GM18508 (cell line): Measurements from ENCODE around the gene HAUS7.

Source experiments
- ATAC-seq: cut with Tn5 transposase; IDR thresholded peaks from one replicate; pipeline ENCODE4 v1.9.1; 2021; ENCODE audit warnings: moderate number of reproducible peaks; ENCODE audit not compliant: insufficient read depth, unreplicated experiment

The HAUS7 gene

DNA sequence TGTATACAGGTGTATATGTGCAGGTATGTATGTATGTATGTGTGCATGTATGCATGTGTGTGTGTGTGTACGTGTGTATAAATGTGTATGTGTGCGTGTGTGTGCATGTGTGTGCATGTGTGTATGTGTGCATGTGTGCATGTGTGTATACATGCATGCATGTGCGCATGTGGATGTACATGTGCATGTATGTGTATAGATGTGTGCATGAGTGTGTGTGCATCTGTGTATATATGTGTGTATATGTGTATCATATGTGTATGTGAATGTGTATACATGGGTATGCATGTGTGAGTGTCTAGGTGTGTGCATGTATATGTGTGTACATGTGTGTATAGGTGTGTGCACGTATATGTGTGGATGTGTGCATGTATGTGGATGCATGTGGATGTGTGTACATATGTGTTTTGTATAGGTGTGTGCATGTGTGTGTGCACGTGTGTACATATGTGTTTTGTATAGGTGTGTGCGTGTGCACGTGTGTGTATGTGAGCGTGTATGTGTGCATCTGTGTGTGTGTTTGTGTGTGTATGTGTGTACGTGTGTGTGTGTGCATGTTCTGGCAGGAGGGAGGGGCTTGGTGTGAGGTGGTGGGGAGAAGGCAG, 30.4 kb upstream of the HAUS7 start:
- ATAC-seq: no peak

DNA sequence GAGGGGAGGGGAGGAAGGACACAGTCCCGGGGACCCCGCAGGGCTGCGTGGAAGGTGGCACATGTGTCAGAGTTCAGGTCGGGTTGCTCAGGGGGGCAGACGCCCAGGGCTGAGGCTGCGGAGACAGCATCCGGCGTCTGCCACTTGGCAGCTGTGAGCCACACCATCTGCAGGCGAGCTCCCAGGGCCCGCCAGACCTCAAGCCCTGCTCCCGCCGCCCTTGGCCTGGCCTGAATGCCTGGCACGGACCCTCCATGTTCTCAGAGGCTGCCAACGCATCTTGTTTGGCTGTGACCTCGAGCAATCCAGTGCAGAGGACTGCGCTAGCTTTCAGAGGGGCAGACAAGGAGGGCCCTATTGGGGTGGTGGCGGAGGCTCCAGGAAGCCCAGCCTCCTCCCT, 29.5 kb upstream of the HAUS7 start:
- ATAC-seq: no peak

DNA sequence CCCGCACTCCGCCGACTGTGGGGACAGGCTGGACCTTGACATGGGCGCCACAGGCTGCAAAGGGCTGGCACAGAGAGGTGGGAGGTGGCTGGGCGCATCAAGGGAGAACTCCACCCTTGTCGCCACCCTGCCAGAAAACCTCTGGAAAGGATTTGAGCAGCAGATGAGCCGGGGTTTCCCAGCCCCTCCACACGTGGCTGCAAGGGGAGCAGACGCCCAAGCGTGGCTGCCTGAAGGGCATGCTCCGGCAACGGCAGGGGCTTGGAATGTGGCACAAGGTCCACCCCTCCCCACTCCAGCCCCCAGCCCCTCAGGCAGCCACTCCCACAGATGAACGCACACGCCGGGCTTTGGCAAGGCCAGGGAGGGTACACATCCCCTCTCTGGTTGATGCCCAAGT, 29.0 kb upstream of the HAUS7 start:
- ATAC-seq: no peak

DNA sequence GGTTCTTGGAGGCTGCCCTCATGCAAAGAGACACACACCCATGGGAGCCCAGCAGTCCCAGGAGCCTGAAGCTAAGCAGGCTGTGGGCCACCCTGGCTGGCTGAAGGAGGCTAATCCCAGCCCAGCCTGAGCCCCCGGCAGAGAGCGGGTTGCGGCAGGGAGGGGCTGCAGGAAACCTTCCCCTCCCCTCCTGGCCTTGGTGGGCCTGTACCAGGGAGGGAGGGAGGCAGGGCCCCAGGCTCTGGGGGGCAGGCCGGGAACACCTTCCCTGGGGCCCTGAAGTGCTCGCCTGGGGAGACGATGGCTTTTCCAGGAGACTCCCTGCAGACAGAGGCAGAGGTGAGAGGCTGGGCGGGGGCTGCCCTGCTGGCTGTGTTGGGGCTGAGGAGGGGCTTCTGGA, 28.1 kb upstream of the HAUS7 start:
- no peak for ATAC-seq

DNA sequence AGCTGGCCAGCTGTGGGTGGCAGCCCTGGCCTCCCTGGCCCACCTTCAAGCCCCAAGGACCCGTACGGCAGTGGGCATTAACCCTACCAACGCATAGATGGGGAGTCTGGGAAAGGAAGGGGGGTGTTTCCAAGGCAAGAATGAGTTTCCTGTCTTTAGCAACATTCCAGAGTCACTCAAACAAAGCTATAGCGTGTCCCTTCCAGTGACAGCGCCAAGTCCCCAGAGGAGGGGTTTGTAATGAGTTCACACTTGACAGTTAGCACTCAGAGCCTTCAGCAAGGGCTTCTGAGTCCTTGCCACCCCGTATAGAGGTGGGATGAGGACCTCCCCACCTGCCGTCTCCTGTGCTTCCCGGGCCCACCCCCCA, 26.2 kb upstream of the HAUS7 start:
- no peak for ATAC-seq

DNA sequence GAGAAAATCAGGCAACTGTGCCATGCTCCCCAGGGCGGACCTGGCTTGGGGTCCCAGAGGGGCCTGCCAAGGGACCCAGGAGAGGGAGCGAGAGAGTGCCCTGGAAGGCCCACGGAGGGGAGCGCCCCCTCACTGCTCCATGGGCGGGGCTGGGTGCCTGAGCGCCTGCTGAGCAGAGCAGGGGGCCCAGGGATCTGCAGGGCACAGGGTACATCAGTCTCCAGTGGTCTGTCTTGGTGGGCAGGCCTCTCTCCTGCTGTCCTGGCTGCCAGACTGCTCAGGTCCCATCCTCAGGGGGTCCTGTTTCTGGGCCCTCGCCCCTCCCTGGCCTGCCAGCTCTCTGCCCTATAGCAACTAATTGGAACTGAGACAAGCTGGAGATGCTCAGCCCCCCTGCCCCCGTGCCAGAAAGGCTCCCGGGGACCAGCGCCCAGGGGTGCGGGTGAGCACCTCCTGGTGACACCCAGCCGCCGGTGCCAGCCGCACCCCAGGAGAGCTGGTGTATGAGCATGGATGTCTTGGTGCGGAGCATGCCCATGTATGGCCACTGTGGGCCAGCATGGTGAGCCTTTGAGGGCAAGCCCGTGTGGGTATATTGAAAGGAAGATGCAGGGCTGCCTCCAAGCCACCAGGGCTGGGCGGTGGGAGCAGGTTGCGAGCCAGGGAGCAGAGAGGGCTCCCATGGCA, 25.7 kb upstream of the HAUS7 start:
- no peak for ATAC-seq

DNA sequence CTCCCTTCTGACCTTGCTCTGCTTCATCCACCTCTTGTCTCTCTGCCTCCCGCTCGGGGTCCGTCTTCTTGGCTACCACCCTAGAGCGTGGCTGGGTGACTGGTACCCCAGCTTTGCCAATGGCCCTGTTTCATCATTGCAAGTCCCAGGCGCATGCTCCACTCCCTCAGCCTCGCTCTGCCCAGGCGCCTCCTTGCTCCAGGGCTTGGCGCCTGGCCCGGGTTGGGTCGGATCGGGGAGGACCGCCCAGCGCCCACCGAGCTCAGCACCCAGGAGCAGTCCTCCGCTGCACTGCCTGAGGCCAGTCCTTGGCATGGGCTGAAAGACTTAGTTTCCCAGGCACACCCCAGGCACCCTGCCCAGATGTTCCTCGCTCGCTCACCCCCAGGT, 25.0 kb upstream of the HAUS7 start:
- no peak for ATAC-seq

DNA sequence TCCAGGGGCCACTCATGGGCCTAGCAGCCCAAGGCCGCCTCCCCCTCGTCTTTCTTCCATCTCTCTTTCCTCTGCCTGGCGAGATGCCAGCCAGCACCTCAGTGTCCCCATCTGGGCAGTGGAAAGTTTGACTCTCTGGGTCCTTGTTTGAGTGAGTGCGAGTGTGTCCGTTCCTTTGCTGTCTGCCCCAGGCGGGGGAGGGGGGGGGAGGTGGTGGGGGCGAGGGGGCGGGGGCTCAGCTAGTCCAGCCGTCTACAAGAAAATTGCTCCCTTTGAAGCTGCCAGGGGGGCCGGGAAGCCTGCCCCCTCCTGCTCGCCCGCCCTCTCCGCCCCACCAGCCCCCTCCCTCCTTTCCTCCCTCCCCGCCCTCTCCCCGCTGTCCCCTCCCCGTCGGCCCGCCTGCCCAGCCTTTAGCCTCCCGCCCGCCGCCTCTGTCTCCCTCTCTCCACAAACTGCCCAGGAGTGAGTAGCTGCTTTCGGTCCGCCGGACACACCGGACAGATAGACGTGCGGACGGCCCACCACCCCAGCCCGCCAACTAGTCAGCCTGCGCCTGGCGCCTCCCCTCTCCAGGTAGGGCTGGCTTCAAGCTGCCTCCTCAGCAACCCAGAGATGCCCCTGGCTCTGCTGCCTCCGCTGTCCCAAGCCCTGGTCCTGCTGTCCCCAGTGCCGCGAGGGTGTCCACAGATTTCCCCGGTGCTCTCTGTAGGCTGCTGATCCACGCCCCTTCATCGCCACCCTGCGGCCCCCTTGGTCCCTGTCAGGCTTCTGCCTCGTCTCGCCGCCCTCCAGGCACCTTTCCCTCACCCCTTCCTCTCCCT, 24.4 kb upstream of the HAUS7 start, which contains the start of gene BGN:
Gene BGN (plus strand): TSS at position 440 of the 821 bp plus-strand sequence. CDS start 9,652 bp downstream, outside the sequence.
- no peak for ATAC-seq

DNA sequence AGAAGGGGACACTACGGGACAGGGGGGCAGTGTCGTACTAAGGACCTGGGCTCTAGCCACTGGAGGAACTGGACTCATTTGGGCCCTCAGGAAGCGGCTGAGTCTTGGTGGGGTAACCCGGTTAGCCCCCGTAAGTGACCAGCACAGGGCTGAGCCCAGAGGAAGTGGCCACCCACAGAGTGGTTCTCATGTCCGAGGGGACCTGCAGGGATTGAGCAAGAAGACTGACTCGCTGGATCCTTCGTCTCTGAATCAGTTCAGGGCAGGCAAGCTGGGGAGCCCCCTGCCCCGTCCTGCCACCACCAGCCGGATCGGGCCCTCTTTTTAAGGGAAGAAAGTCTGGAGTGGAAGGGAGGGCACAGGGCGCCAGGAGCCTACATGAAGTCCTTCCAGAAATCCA, 23.7 kb upstream of the HAUS7 start:
- ATAC-seq: no peak

DNA sequence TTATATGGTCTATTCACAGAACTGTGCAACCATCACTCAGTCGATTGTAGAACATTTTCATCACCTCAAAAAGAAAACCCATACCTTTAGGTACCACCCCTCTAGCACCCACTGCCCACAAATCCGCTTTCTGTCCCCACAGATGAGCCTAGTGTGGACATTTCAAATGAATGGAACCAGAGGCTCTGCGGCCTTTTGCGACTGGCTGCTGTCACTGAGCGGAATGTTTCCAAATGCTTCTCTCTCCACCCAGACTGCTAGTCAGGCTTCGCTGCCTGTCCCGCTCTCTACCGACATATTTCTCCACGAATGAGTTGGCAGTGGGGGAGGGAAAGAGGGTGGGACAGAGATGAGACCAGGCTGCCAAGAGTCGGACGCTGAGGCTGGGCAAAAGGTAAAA, 22.7 kb upstream of the HAUS7 start:
- ATAC-seq: no peak

DNA sequence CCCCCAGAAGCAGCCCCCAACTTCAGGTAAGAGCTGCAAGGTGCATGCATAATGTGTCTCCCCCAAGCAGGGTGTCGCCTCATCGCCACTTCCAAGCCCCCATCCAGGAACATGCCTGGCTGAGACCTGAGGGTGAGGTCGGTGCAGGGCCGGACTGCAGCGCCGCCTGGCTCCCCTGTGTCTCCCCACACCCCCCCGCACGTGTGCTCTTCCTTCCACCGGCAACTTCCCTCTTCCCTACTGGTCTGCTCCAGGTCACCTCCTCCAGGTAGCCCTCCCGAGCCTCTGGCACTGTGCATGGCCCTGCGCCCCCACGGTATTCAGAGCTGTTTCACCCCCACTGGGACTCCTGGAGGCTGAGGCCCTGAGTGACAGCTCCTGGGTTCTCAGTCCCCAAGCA, 22.2 kb upstream of the HAUS7 start:
- ATAC-seq: no peak

DNA sequence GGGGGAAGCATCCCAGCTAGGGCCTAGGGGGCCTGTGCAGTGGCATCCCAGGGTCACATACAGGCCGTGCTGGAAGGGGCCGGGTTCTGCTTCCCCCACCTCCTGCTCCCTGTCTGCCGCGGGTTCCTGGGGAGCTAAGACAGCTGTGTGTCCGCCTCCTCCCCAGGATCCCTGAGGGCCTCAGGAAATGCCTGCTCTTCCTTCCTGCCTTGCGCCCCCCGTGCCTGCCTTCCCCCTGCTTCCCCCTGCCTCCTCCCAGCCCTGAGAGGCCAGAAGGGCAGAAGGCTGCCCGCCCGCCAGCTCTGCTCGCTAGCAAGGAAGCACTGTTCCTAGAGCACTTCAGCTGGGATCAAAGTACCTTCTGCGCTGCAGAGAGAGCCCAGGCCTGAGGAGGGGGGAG, 21.5 kb upstream of the HAUS7 start:
- no peak for ATAC-seq

DNA sequence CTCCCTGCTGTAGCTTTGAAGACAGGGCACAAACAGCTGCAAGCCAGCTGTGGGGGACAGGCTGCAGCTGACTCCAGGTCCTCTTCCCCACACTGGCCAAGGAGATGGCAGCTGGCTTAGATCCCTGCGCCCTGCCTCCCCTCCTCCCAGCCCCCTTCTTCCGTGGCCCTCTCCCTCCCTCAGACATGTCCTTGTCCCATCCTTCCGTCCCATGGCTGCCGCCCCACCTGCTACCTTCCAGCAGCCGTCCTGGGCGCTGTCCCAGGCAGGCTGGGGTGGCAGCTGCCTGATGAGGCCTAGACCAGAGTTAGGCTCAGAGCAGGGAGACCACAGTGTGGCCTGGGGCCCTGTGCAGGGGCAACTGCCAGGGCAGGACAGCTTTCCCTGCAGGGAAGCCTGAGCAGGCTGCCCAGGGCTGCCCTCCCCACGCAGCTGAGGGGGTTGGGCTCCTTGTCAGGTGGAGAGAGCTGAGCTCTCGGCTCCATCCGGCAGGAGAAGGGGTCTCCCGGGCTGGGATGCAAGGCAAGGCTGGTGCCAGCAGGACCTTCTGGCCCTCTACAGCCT, 21.1 kb upstream of the HAUS7 start:
- ATAC-seq: no peak

DNA sequence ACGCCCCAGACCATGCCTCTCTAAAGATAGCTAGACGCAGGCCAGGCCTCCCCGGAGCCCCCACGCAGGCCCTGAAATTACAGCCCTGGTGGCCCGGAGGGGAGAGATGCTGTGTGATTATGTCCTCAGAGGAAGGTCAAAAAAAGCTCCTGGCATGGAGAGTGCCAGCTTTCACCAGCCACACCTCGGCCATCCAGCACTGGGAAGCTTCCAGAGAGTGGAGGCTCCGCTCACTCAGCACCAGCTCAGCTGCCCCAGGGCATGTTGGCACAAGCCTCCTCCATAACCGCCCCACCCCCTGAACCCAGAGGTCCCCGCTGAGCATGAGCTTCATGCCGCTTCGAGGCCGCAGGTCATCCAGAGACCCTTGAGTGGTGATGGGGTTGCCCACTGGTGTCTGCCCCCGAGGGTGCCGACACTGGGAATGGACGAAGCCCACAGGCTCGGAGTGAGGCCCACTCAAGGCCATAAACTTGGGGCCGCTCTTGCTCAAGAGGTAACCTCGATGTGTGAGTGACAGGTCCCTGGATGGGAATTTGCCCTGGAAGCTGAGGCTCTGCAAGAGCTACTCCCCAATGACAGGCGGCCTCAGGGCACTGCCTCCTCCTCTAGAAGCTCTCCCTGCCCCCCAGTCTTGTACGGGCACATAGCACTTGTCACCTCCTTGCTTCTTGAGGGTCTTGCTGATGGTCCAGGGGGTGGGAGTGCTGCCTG, 20.0 kb upstream of the HAUS7 start:
- ATAC-seq: no peak

DNA sequence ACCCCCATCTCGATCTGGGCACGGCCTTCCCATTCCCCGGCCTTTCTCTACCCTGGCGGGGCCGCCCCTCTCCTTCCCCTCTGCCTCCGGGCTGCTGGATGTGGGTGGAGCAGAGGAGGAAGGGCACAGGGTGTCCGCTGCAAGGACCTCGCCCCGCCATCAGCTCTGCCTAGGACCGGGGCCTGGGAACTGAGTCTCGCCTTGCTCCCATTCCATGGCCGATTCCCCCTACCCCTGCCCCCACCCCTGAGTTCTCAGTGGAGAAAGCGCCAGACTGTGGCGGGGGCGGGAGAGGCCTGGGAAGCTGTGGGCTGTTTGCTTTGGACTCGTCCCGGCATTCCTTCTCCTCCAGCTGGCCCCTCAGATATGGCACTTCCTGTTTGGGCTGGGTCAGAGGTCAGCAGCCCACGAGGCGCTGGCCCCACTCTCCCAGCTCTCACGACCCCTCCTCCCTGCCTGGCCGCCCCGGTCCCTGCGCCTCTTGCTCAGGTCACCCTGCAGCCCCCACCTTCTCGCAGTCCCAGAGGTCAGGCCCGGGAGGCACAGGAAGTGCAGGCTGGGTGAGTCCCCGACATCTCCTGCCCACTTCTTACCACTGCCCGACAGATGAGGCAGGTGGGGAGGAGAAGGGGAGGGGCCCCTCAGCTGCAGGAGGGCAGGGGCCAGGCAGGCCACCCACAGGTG, 18.0 kb upstream of the HAUS7 start:
- ATAC-seq: no peak

DNA sequence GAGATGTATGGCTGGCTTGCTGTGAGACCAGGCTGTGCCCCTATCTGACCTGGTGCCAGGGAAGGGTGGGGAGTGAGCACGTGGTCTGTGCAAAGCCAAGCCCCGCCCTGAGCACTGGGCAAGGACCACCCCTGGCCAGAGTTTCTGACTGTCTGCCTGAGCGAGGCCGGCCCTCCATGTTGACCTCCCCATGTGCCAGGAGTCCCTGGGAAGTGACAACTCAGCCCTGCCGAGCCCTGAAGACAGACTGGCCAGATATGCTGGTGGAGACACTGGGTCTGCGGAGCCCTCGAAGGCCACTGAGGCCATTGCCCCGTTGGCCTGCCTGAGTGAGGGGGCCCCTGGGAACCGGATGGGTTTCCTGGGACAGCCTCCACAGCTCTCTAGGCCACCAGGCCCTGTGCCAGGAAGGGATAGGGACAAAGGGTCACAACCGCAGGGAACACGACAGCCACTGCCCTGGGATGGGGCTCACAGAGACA, 17.3 kb upstream of the HAUS7 start:
- ATAC-seq: no peak

DNA sequence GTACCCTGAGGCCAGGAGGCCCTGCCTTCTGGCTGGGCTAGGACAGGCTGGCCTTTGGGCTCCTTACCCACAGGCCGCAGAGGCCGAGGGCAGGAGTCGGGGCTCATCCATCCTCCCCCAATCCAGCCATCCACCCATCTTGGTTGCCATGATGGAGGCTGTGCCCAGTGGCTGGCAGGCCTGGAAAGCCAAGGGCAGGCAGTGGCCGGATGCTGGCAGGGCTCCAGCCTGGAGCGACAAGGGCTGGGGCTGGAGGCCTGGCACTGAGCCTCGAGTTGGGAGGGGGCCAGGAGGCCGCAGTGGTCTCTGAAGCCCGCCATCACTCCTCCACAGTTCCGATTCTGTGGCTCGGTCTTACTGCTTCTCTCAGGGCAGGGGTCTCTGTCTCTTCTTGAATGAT, 15.8 kb upstream of the HAUS7 start:
- no peak for ATAC-seq

DNA sequence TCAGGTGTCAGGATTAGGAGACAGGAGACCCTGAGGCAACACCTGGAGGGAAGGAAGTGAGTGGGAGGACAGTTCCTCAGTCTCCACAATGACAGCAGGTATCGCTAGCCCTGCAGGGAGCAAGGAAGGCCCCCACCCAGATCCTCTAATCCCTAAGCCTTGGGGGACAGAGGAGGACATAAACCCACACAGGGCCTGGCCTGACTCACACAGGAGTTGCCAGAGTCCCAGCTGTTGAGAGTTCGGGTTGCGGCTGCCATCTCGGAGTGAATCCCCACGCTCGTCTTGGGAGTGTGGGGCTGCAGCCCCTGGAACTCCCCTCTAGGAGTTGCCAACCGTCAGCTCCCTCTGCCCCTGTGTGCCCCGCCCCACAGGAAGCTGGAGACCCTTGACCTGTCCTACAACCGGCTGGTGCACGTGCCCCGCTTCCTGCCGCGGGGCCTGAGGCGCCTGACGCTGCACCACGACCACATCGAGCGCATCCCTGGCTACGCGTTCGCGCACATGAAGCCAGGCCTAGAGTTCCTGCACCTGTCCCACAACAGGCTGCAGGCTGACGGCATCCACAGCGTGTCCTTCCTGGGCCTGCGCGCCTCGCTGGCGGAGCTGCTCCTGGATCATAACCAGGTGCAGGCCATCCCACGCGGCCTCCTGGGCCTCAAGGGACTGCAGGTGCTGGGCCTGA, 15.2 kb upstream of the HAUS7 start:
- no peak for ATAC-seq

DNA sequence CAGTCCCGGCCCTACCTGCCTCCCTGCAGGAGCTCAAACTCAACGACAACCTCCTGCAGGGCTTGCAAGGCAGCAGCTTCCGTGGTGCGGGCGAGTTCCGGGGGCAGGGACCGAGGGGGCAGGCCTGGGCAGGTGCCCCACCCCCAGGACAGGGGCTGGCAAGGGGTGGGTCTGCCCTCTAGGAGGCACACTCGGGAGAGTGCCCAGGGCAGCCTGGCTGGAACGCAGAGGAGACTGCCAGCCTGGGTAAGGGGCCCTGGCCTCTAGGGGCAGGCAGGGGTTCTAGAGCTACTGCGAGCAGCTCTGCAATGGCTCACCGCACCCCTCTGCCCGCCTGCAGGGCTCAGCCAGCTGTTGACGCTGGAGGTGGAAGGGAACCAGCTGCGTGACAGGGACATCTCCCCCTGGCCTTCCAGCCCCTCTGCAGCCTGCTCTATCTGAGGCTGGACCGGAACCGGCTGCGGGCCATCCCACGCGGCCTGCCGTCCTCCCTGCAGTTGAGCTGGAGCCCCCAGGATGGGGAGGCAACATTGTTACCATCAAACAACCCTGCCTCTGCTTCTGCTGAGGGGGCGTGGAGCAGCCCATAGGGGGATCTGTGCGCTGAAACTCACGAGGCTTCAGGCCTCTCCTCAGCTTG, 12.1 kb upstream of the HAUS7 start:
- ATAC-seq: no peak
